IMR-90 (cell line): ENCODE results near the gene URI1. TPM values are rescaled to one million over a fixed set of nuclear protein-coding genes. Genes with fewer than 3 reads are reported as not detected.

ENCODE experiments used
- ATAC-seq: fragments of 200-7000 bp; cut with Tn5 transposase; 2 replicates; pipeline ENCODE4 v1.9.1; 2020; ENCODE audit warnings: low read depth, mild to moderate bottlenecking, moderate library complexity
- BruUV-seq: library from RNA; stranded (reverse); fragments of 400-500 nt; replicated peaks from 2 replicates; lab custom pipeline; 2021; lab: Mats Ljungman, UMichigan
- CTCF ChIA-PET: fragments of 300-600 bp; formaldehyde crosslinking; extraction: SDS; loops from one replicate; lab custom pipeline; 2021; ENCODE audit warnings: antibody characterized with exemption; lab: Yijun Ruan, JAX
- POLR2A ChIA-PET: fragments of 300-600 bp; sonication (Branson Sonifier 250); formaldehyde crosslinking; loops from one replicate; lab custom pipeline; 2022; ENCODE audit warnings: antibody characterized with exemption; ENCODE audit not compliant: unreplicated experiment; lab: Charles Lee
- DNase-seq: peaks from one replicate; pipeline ENCODE4 v3.0.0; 2013
- H2AFZ ChIP-seq: replicated peaks from 2 replicates; pipeline ENCODE3; 2013; ENCODE audit warnings: low read length, mild to moderate bottlenecking; ENCODE audit not compliant: poor library complexity
- H2AK5ac ChIP-seq: 2 replicates; pipeline ENCODE4 v1.6.1; 2013; ENCODE audit warnings: low read depth, low read length, inconsistent platforms
- H2AK9ac ChIP-seq: replicated peaks from 2 replicates; pipeline ENCODE3; 2013; ENCODE audit warnings: mild to moderate bottlenecking, low read depth, low read length, moderate library complexity; ENCODE audit not compliant: poor library complexity
- H2BK120ac ChIP-seq: 2 replicates; pipeline ENCODE4 v1.6.1; 2013; ENCODE audit warnings: low read depth, low read length, inconsistent platforms
- H2BK15ac ChIP-seq: 3 replicates; pipeline ENCODE4 v1.6.1; 2013; ENCODE audit warnings: low read depth, low read length, inconsistent platforms
- H2BK20ac ChIP-seq: 2 replicates; pipeline ENCODE4 v1.6.1; 2013; ENCODE audit warnings: low read depth, mild to moderate bottlenecking, inconsistent platforms, low read length, moderate library complexity
- H2BK5ac ChIP-seq: 2 replicates; pipeline ENCODE4 v1.6.1; 2013; ENCODE audit warnings: mild to moderate bottlenecking, low read depth, low read length, inconsistent platforms; ENCODE audit not compliant: poor library complexity, severe bottlenecking
- H3K14ac ChIP-seq: replicated peaks from 2 replicates; pipeline ENCODE4 v1.6.1; 2013; ENCODE audit warnings: low read depth, low read length, inconsistent platforms
- H3K18ac ChIP-seq: 2 replicates; pipeline ENCODE4 v1.6.1; 2013; ENCODE audit warnings: low read depth, low read length, control low read depth
- H3K23ac ChIP-seq: 2 replicates; pipeline ENCODE4 v1.6.1; 2013; ENCODE audit warnings: low read depth, low read length, inconsistent platforms
- H3K27ac ChIP-seq: 2 replicates; pipeline ENCODE4 v1.5.1; 2013; ENCODE audit warnings: mild to moderate bottlenecking, control low read depth, low read length; ENCODE audit not compliant: insufficient read depth
- H3K27me3 ChIP-seq: 2 replicates; pipeline ENCODE4 v1.6.1; 2013; ENCODE audit warnings: low read length; ENCODE audit not compliant: control insufficient read depth, insufficient read depth
- H3K36me3 ChIP-seq: 2 replicates; pipeline ENCODE4 v1.6.1; 2013; ENCODE audit warnings: low read length, mixed read lengths; ENCODE audit not compliant: control insufficient read depth, insufficient read depth
- H3K4ac ChIP-seq: 2 replicates; pipeline ENCODE4 v1.6.1; 2013; ENCODE audit warnings: low read depth, low read length, inconsistent platforms
- H3K4me1 ChIP-seq: 2 replicates; pipeline ENCODE4 v1.6.1; 2013; ENCODE audit warnings: low read length, mixed read lengths; ENCODE audit not compliant: control insufficient read depth, insufficient read depth
- H3K4me2 ChIP-seq: 2 replicates; pipeline ENCODE4 v1.6.1; 2013; ENCODE audit warnings: low read depth, mild to moderate bottlenecking, control low read depth, low read length, moderate library complexity
- H3K4me3 ChIP-seq: 2 replicates; pipeline ENCODE4 v1.5.1; 2013; ENCODE audit warnings: low read depth, mild to moderate bottlenecking, control low read depth, low read length, moderate library complexity; ENCODE audit not compliant: insufficient read depth
- H3K56ac ChIP-seq: 2 replicates; pipeline ENCODE4 v1.6.1; 2013; ENCODE audit warnings: low read length, inconsistent platforms; ENCODE audit not compliant: insufficient read depth; ENCODE audit errors: extremely low read depth
- H3K79me1 ChIP-seq, 2 experiments: 2 replicates each; pipeline ENCODE4 v1.6.1; 2013; ENCODE audit warnings: low read length in 2 of 2, inconsistent platforms in 1 of 2, low read depth in 1 of 2
- H3K9ac ChIP-seq: 2 replicates; pipeline ENCODE4 v1.6.1; 2013; ENCODE audit warnings: low read depth, low read length, control low read depth
- H3K9me1 ChIP-seq: 2 replicates; pipeline ENCODE4 v1.6.1; 2013; ENCODE audit warnings: low read length, inconsistent platforms; ENCODE audit not compliant: insufficient read depth
- H3K9me3 ChIP-seq: 2 replicates; pipeline ENCODE4 v1.6.1; 2013; ENCODE audit warnings: low read length; ENCODE audit not compliant: control insufficient read depth, insufficient read depth
- H4K20me1 ChIP-seq: 2 replicates; pipeline ENCODE4 v1.6.1; 2013; ENCODE audit warnings: low read length, inconsistent platforms; ENCODE audit not compliant: insufficient read depth
- H4K5ac ChIP-seq: 2 replicates; pipeline ENCODE4 v1.6.1; 2013; ENCODE audit warnings: mild to moderate bottlenecking, low read depth, low read length, control low read depth
- H4K8ac ChIP-seq, 2 experiments: 2 replicates each; pipeline ENCODE4 v1.6.1; 2013; ENCODE audit warnings: low read depth in 2 of 2, low read length in 2 of 2, control low read depth in 1 of 2, inconsistent platforms in 1 of 2
- H4K91ac ChIP-seq: 2 replicates; pipeline ENCODE4 v1.6.1; 2013; ENCODE audit warnings: low read depth, low read length, inconsistent platforms; ENCODE audit not compliant: insufficient read depth
- BHLHE40 ChIP-seq: fragments of 150-350 bp; IDR thresholded peaks from 2 replicates; pipeline ENCODE4 v1.6.1; 2016; ENCODE audit warnings: mild to moderate bottlenecking, low read depth, low read length
- CEBPB ChIP-seq: IDR thresholded peaks from 2 replicates; pipeline ENCODE4 v1.6.1; 2012; ENCODE audit warnings: low read depth, low read length, improper control_type of control experiment
- CHD1 ChIP-seq: IDR thresholded peaks from 2 replicates; pipeline ENCODE4 v1.6.1; 2012; ENCODE audit warnings: low read depth, low read length, improper control_type of control experiment
- CTCF ChIP-seq: conservative IDR thresholded peaks from 2 replicates; pipeline ENCODE4 v1.5.1; 2012; ENCODE audit warnings: mild to moderate bottlenecking, low read depth, low read length, improper control_type of control experiment
- ELK1 ChIP-seq: fragments of 150-350 bp; IDR thresholded peaks from 2 replicates; pipeline ENCODE4 v1.6.1; 2016; ENCODE audit warnings: low read depth, mild to moderate bottlenecking, low read length, moderate library complexity, borderline replicate concordance
- FOS ChIP-seq: fragments of 150-350 bp; IDR thresholded peaks from 2 replicates; pipeline ENCODE4 v1.6.1; 2016; ENCODE audit warnings: low read depth, low read length
- MAFK ChIP-seq: IDR thresholded peaks from 2 replicates; pipeline ENCODE4 v1.6.1; 2012; ENCODE audit warnings: low read depth, low read length, improper control_type of control experiment
- MAZ ChIP-seq: IDR thresholded peaks from 2 replicates; pipeline ENCODE4 v1.6.1; 2012; ENCODE audit warnings: low read depth, mild to moderate bottlenecking, low read length, improper control_type of control experiment, moderate library complexity, borderline replicate concordance
- MXI1 ChIP-seq: IDR thresholded peaks from 2 replicates; pipeline ENCODE4 v1.6.1; 2012; ENCODE audit warnings: low read depth, mild to moderate bottlenecking, low read length, moderate library complexity, borderline replicate concordance
- NFE2L2 ChIP-seq: fragments of 150-350 bp; IDR thresholded peaks from 2 replicates; pipeline ENCODE4 v1.6.1; 2016; ENCODE audit warnings: low read depth, mild to moderate bottlenecking, low read length
- POLR2A ChIP-seq: IDR thresholded peaks from 2 replicates; pipeline ENCODE4 v1.6.1; 2012; ENCODE audit warnings: mild to moderate bottlenecking, low read depth, low read length
- RAD21 ChIP-seq: IDR thresholded peaks from 2 replicates; pipeline ENCODE4 v1.6.1; 2012; ENCODE audit warnings: low read length, improper control_type of control experiment
- RCOR1 ChIP-seq: IDR thresholded peaks from 2 replicates; pipeline ENCODE4 v1.6.1; 2012; ENCODE audit warnings: mild to moderate bottlenecking, low read length, improper control_type of control experiment; ENCODE audit not compliant: insufficient replicate concordance
- RFX5 ChIP-seq: IDR thresholded peaks from 2 replicates; pipeline ENCODE4 v1.8.0; 2012; ENCODE audit warnings: low read depth, mild to moderate bottlenecking, low read length, moderate library complexity
- SMC3 ChIP-seq: fragments of 150-350 bp; IDR thresholded peaks from 2 replicates; pipeline ENCODE4 v1.6.1; 2016; ENCODE audit warnings: low read depth, mild to moderate bottlenecking, antibody characterized with exemption, low read length, moderate library complexity
- USF2 ChIP-seq: fragments of 150-350 bp; IDR thresholded peaks from 2 replicates; pipeline ENCODE4 v1.6.1; 2017; ENCODE audit warnings: mild to moderate bottlenecking, antibody characterized with exemption, low read length, low read depth
- WGBS, 2 experiments: methylation state at CpG; one replicate each; pipeline versions ENCODE4 v1.1.5 to v1.1.7; 2013; ENCODE audit warnings: missing lambda C conversion rate in 2 of 2; ENCODE audit not compliant: insufficient read length in 1 of 2; ENCODE audit errors: extremely low coverage in 2 of 2; 5-methylcytosine and 5-hydroxymethylcytosine counted together
- dilution Hi-C: fragments of 300-500 bp; cut with HindIII; formaldehyde crosslinking; loops from one replicate; pipeline ENCODE4 v1.14.3; 2018; ENCODE audit warnings: low sequenced_read_pairs; ENCODE audit not compliant: unreplicated experiment
- in situ Hi-C: fragments of 300-500 bp; cut with MboI; formaldehyde crosslinking; loops from 3 replicates; pipeline ENCODE4 v1.14.3; 2019; ENCODE audit warnings: low sequenced_read_pairs, inconsistent platforms, mixed read lengths
- intact Hi-C: fragments of 100-400 bp; cut with micrococcal nuclease; formaldehyde crosslinking; loops from 2 replicates; pipeline ENCODE4 v1.10.0; 2022
- polyA plus RNA-seq, 3 experiments: library from polyadenylated mRNA; depleted of rRNA; stranded (reverse); fragments of >200 nt; gene quantifications; 2 replicates each; pipeline ENCODE4 v1.2.3, GENCODE V29; 2012; ENCODE audit warnings: low replicate concordance in 1 of 3
- total RNA-seq: library from RNA; depleted of rRNA; stranded (reverse); fragments of >200 nt; gene quantifications from 2 replicates; pipeline ENCODE4 v1.2.3, GENCODE V29; 2012

Gene URI1
- total and polyA plus RNA-seq, 2 of the 4 experiments (the other 2 are of a cell fraction) = 43.2 to 45.3 TPM

- Histone ChIP-seq H3K4me3 (no peak overlapping the region), H3K9ac (no peak overlapping the region), H3K27me3 (no peaks in the 10 kb centered on the region), H2BK5ac (no peak overlapping the region), H2AFZ (no peak overlapping the region), H2BK120ac (no peak overlapping the region), H3K27ac (no peak overlapping the region), H3K56ac (no peak overlapping the region), H4K8ac (no peak overlapping the region), H3K4me2 (no peak overlapping the region), H4K91ac (no peak overlapping the region), H2AK9ac (no peak overlapping the region), H3K9me3 (no peaks in the 10 kb centered on the region), H3K79me1 (peaks cover 17 to 25% of the 10 kb centered on the region in 2 experiments), H2BK15ac (no peak overlapping the region), H3K14ac (no peak overlapping the region), H4K20me1 (peaks cover 14% of the 10 kb centered on the region), H3K18ac (no peak overlapping the region), H3K9me1 (no peaks in the 10 kb centered on the region), H3K36me3 (peaks cover 2% of the 10 kb centered on the region; the same call in 1 of the 2 replicates), H3K4me1 (no peaks in the 10 kb centered on the region), H4K5ac (no peak overlapping the region), H2AK5ac (no peak overlapping the region), H2BK20ac (no peak overlapping the region), H3K4ac (no peak overlapping the region), H3K23ac (no peak overlapping the region)
- ChIA-PET CTCF (no interaction called here), POLR2A (no interaction called here)
- DNase-seq = no peak
- in situ Hi-C loops (no loop called here), intact Hi-C loops (no loop called here), dilution Hi-C loops (no loop called here)
- ATAC-seq = no peak
- TF ChIP-seq CTCF (no peak), BHLHE40 (no peak), MAFK (no peak), ELK1 (no peak), MXI1 (no peak), SMC3 (no peak), USF2 (no peak), CEBPB (no peak), FOS (no peak), RFX5 (no peak), RAD21 (no peak), RCOR1 (no peak), NFE2L2 (no peak), MAZ (no peak), CHD1 (no peak), POLR2A (no peak)
- BruUV-seq = no TSS peak
- WGBS, 2 experiments = no CpG with 5 or more reads among the region's 1 CpG
Measured at GRCh38 chr19:29952177-29952576, 10.1 kb downstream of the URI1 start.
